Measurements from ENCODE around the gene MAST3. TPM values are rescaled to one million over a fixed set of nuclear protein-coding genes. Genes with fewer than 3 reads are reported as not detected.

MAST3 gene
- total and polyA plus RNA-seq, 4 donors = 4.3 to 10.6 (median 6.7) TPM

DNA sequence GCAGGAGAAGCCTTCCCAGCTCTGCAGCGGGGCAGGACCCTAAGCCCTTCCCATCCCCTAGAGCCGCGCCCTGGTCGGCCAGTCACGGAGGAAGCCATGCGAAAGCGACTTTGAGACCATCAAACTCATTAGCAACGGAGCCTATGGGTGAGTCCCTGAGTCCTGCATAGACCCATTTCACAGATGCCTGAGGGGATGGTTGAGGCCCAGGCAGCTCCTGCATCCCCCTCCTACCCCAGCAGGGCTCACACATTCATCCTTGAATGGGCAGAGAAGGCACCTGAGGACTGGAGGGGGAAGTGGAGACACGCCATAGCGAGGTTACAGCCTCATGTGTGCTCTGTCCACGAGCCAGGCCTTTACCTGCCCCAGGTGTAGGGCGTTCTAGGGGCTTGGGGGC lies 31.2 kb downstream of the MAST3 start:
- H3K36me3 ChIP-seq (ENCODE audit: control insufficient read depth in 4 of 4, insufficient read depth in 3 of 4, low read depth in 1 of 4, low read length in 3 of 4) = peaks cover 11 to 59% (median 37%) of the 10 kb centered on the region in 4 donors

GRCh38 chr19:18130523-18131242 lies 33.1 kb downstream of the MAST3 start:
- no peak for DNase-seq (ENCODE audit: low spot score)
- Histone ChIP-seq H3K27me3 (ENCODE audit: control insufficient read depth in 4 of 4, insufficient read depth in 4 of 4, low read length in 3 of 4) (no peaks in the 10 kb centered on the region), H3K9me3 (ENCODE audit: control insufficient read depth in 4 of 4, low read length in 3 of 4) (no peaks in the 10 kb centered on the region), H3K9ac (ENCODE audit: low read depth in 1 of 2, low read length in 2 of 2) (no peak overlapping the region), H3K36me3 (ENCODE audit: control insufficient read depth in 4 of 4, insufficient read depth in 3 of 4, low read depth in 1 of 4, low read length in 3 of 4) (peaks cover 15 to 53% (median 34%) of the 10 kb centered on the region in 4 donors), H3K27ac (ENCODE audit: low read depth in 1 of 2, low read length in 2 of 2) (no peak overlapping the region), H3K4me3 (ENCODE audit: low read depth in 1 of 3, low read length in 3 of 3) (no peak overlapping the region), H3K4me1 (ENCODE audit: control insufficient read depth in 4 of 4, insufficient read depth in 4 of 4, low read length in 3 of 4) (peaks cover 1 to 13% (median 8%) of the 10 kb centered on the region in 4 donors)
- no peak for TF ChIP-seq FOXA1 (IDR thresholded peaks at IDR 0.05)
- 96% methylated on average over 21 of the region's 21 CpGs for WGBS

More for the DNA sequence above, 31.2 kb downstream of the MAST3 start:
- 97% methylated on average over 12 of the region's 12 CpGs for WGBS
- H3K4me3 ChIP-seq (ENCODE audit: low read depth in 1 of 3, low read length in 3 of 3) = no peak overlapping the region
- no peak overlapping the region for H3K9ac ChIP-seq (ENCODE audit: low read depth in 1 of 2, low read length in 2 of 2)
- no peaks in the 10 kb centered on the region for H3K4me1 ChIP-seq (ENCODE audit: control insufficient read depth in 4 of 4, insufficient read depth in 4 of 4, low read length in 3 of 4)
- H3K27ac ChIP-seq (ENCODE audit: low read depth in 1 of 2, low read length in 2 of 2) = no peak overlapping the region
- no peak for TF ChIP-seq HNF4G (IDR thresholded peaks at IDR 0.05)
- TF ChIP-seq, protein P1, sequence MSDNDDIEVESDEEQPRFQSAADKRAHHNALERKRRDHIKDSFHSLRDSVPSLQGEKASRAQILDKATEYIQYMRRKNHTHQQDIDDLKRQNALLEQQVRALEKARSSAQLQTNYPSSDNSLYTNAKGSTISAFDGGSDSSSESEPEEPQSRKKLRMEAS (IDR thresholded peaks at IDR 0.05) = no peak
- TF ChIP-seq RAD21 (IDR thresholded peaks at IDR 0.05) = no peak
- TF ChIP-seq YY1 (IDR thresholded peaks at IDR 0.05) = no peak
- no peak for TF ChIP-seq NR2F2 (IDR thresholded peaks at IDR 0.05)
- TF ChIP-seq ZBTB33 (IDR thresholded peaks at IDR 0.05) = no peak
- no peak for TF ChIP-seq JUND (IDR thresholded peaks at IDR 0.05)
- TF ChIP-seq HNF4A (conservative IDR thresholded peaks at IDR 0.05) = no peak
- no peak for TF ChIP-seq GABPA (IDR thresholded peaks at IDR 0.05 in 1 of 2, conservative IDR thresholded peaks at IDR 0.05 in 1 of 2)
- TF ChIP-seq RXRA (IDR thresholded peaks at IDR 0.05) = no peak
- no peak for TF ChIP-seq TAF1 (conservative IDR thresholded peaks at IDR 0.05)
- TF ChIP-seq SP1 (IDR thresholded peaks at IDR 0.05) = no peak
- TF ChIP-seq FOXA1 (IDR thresholded peaks at IDR 0.05) = no peak
- TF ChIP-seq REST (IDR thresholded peaks at IDR 0.05) = no peak
- TF ChIP-seq EGR1 (IDR thresholded peaks at IDR 0.05; ENCODE audit: low read depth in 2 of 2) = no peak
- TF ChIP-seq FOXA2 (IDR thresholded peaks at IDR 0.05) = no peak
- DNase-seq (ENCODE audit: low spot score) = no peak
- H3K9me3 ChIP-seq (ENCODE audit: control insufficient read depth in 4 of 4, low read length in 3 of 4) = no peaks in the 10 kb centered on the region
- no peaks in the 10 kb centered on the region for H3K27me3 ChIP-seq (ENCODE audit: control insufficient read depth in 4 of 4, insufficient read depth in 4 of 4, low read length in 3 of 4)

Measured in liver (tissue), 9 donors.